OCI-LY1 (cell line): Measurements from ENCODE around the gene TRIM31.

Experiments
- H2AFZ ChIP-seq: fragments of 200-600 bp; sonication (generic), shearing (Covaris generic); 2 replicates; pipeline ENCODE4 v1.6.0; 2014; ENCODE audit warnings: antibody characterized with exemption, mild to moderate bottlenecking, low read length
- H3F3A ChIP-seq: fragments of 200-600 bp; sonication (generic), shearing (Covaris generic); 2 replicates; pipeline ENCODE4 v1.6.0; 2014; ENCODE audit warnings: mild to moderate bottlenecking, antibody characterized with exemption, low read length, moderate library complexity; ENCODE audit not compliant: insufficient read depth
- H3K27ac ChIP-seq: fragments of 200-600 bp; sonication (generic); 2 replicates; pipeline ENCODE4 v1.5.1; 2014; ENCODE audit warnings: low read length, mixed run types, mild to moderate bottlenecking, low read depth; ENCODE audit not compliant: poor library complexity, severe bottlenecking
- H3K27me3 ChIP-seq: fragments of 200-600 bp; sonication (generic); 2 replicates; pipeline ENCODE4 v1.6.0; 2014; ENCODE audit warnings: antibody characterized with exemption, mild to moderate bottlenecking, low read length, moderate library complexity; ENCODE audit not compliant: insufficient read depth
- H3K36me3 ChIP-seq: fragments of 200-600 bp; sonication (generic); 2 replicates; pipeline ENCODE4 v1.6.1; 2014; ENCODE audit warnings: mild to moderate bottlenecking, antibody characterized with exemption, low read length, moderate library complexity, mixed read lengths; ENCODE audit not compliant: insufficient read depth
- H3K4me1 ChIP-seq: fragments of 200-600 bp; sonication (generic); 2 replicates; pipeline ENCODE4 v1.5.1; 2014; ENCODE audit warnings: mild to moderate bottlenecking, low read length, moderate library complexity; ENCODE audit not compliant: insufficient read depth, severe bottlenecking
- H3K4me2 ChIP-seq: fragments of 200-600 bp; sonication (generic), shearing (Covaris generic); 2 replicates; pipeline ENCODE4 v1.6.1; 2014; ENCODE audit warnings: low read length
- H3K4me3 ChIP-seq: fragments of 200-600 bp; sonication (generic); 2 replicates; pipeline ENCODE4 v1.5.1; 2014; ENCODE audit warnings: low read length, low read depth, mild to moderate bottlenecking, mixed read lengths; ENCODE audit not compliant: poor library complexity, severe bottlenecking
- H3K79me2 ChIP-seq: fragments of 200-600 bp; shearing (Covaris generic); 2 replicates; pipeline ENCODE4 v1.6.1; 2016; ENCODE audit warnings: mixed run types, low read length, mixed read lengths; ENCODE audit not compliant: insufficient read depth
- H3K9ac ChIP-seq: fragments of 200-600 bp; sonication (generic), shearing (Covaris generic); 2 replicates; pipeline ENCODE4 v1.6.1; 2014; ENCODE audit warnings: mild to moderate bottlenecking, low read length, mixed read lengths
- H3K9me2 ChIP-seq: fragments of 200-600 bp; sonication (generic), shearing (Covaris generic); 2 replicates; pipeline ENCODE4 v1.6.1; 2014; ENCODE audit warnings: low read depth, mild to moderate bottlenecking, low read length, mixed read lengths
- H3K9me3 ChIP-seq: fragments of 200-600 bp; shearing (Covaris generic); 2 replicates; pipeline ENCODE4 v1.6.1; 2014; ENCODE audit warnings: low read length, mixed read lengths
- H4K20me1 ChIP-seq: fragments of 200-600 bp; sonication (generic), shearing (Covaris generic); 2 replicates; pipeline ENCODE4 v1.6.0; 2016; ENCODE audit warnings: mild to moderate bottlenecking, low read length; ENCODE audit not compliant: insufficient read depth
- CTCF ChIP-seq: fragments of 200-600 bp; sonication (generic), shearing (Covaris generic); IDR thresholded peaks from 2 replicates; pipeline ENCODE4 v1.5.1; 2017; ENCODE audit warnings: mild to moderate bottlenecking, antibody characterized with exemption, low read length, moderate library complexity, mixed read lengths
- EZH2 ChIP-seq: fragments of 200-600 bp; sonication (generic), shearing (Covaris generic); IDR thresholded peaks from 2 replicates; pipeline ENCODE4 v1.8.0; 2017; ENCODE audit warnings: borderline replicate concordance, mixed run types, mild to moderate bottlenecking, antibody characterized with exemption, low read length, moderate library complexity, mixed read lengths

Gene TRIM31

GRCh38 chr6:30091577-30092381 is 21.1 kb downstream of the TRIM31 start:
- H3K36me3 ChIP-seq = no peaks in the 10 kb centered on the region
- no peak overlapping the region for H3K27ac ChIP-seq
- H2AFZ ChIP-seq = no peak overlapping the region
- H3K4me2 ChIP-seq = no peak overlapping the region
- no peak for TF ChIP-seq EZH2
- TF ChIP-seq CTCF = no peak
- no peaks in the 10 kb centered on the region for H4K20me1 ChIP-seq
- H3K79me2 ChIP-seq = no peaks in the 10 kb centered on the region
- no peaks in the 10 kb centered on the region for H3K4me1 ChIP-seq
- H3K9me2 ChIP-seq = no peaks in the 10 kb centered on the region
- no peaks in the 10 kb centered on the region for H3K27me3 ChIP-seq
- no peaks in the 10 kb centered on the region for H3F3A ChIP-seq
- H3K4me3 ChIP-seq = no peak overlapping the region
- no peaks in the 10 kb centered on the region for H3K9me3 ChIP-seq
- H3K9ac ChIP-seq = no peak overlapping the region

- TF ChIP-seq EZH2 (no peak), CTCF (no peak)
- Histone ChIP-seq H2AFZ (no peak overlapping the region), H3K9ac (no peak overlapping the region), H3K4me2 (no peak overlapping the region), H3K79me2 (no peaks in the 10 kb centered on the region), H3F3A (no peaks in the 10 kb centered on the region), H3K27ac (no peak overlapping the region), H3K4me3 (no peak overlapping the region), H3K9me3 (no peaks in the 10 kb centered on the region), H3K4me1 (no peaks in the 10 kb centered on the region), H3K9me2 (no peaks in the 10 kb centered on the region), H4K20me1 (no peaks in the 10 kb centered on the region), H3K36me3 (no peaks in the 10 kb centered on the region), H3K27me3 (no peaks in the 10 kb centered on the region)
Observed at GRCh38 chr6:30087876-30088275, 25.0 kb downstream of the TRIM31 start.

GRCh38 chr6:30077218-30077617 is 35.7 kb downstream of the TRIM31 start:
- H3F3A ChIP-seq = no peaks in the 10 kb centered on the region
- H3K9ac ChIP-seq = no peak overlapping the region
- H3K36me3 ChIP-seq = no peaks in the 10 kb centered on the region
- no peaks in the 10 kb centered on the region for H3K9me3 ChIP-seq
- H3K9me2 ChIP-seq = no peaks in the 10 kb centered on the region
- H3K4me3 ChIP-seq = no peak overlapping the region
- no peaks in the 10 kb centered on the region for H3K4me1 ChIP-seq
- no peaks in the 10 kb centered on the region for H4K20me1 ChIP-seq
- H2AFZ ChIP-seq = no peak overlapping the region
- H3K4me2 ChIP-seq = no peak overlapping the region
- no peak for TF ChIP-seq EZH2
- no peak for TF ChIP-seq CTCF
- no peak overlapping the region for H3K27ac ChIP-seq
- H3K27me3 ChIP-seq = no peaks in the 10 kb centered on the region; the same call in 1 of the 2 replicates
- no peaks in the 10 kb centered on the region for H3K79me2 ChIP-seq
